Neural cell (in vitro differentiated cells): Measurements from ENCODE around the gene ARSI. TPM values are rescaled to one million over a fixed set of nuclear protein-coding genes. Genes with fewer than 3 reads are reported as not detected.

Source experiments
- H2AFZ ChIP-seq: fragments of 200-600, 300-800 bp; sonication (generic), shearing (Covaris generic); 2 replicates; pipeline ENCODE4 v1.6.0; 2014; ENCODE audit warnings: low read depth, mild to moderate bottlenecking, antibody characterized with exemption, low read length, moderate library complexity
- H3F3A ChIP-seq: fragments of 200-600 bp; shearing (Covaris generic); 2 replicates; pipeline ENCODE4 v1.6.1; 2016; ENCODE audit warnings: mild to moderate bottlenecking, moderate library complexity, mixed read lengths, antibody characterized with exemption, low read length; ENCODE audit not compliant: insufficient read depth, poor library complexity, severe bottlenecking
- H3K27ac ChIP-seq: fragments of 200-600, 300-800 bp; sonication (generic), shearing (Covaris generic); 2 replicates; pipeline ENCODE4 v1.5.1; 2014; ENCODE audit warnings: mild to moderate bottlenecking, low read length, moderate library complexity
- H3K27me3 ChIP-seq: fragments of 300-800, 200-600 bp; sonication (generic), shearing (Covaris generic); 2 replicates; pipeline ENCODE4 v1.6.0; 2014; ENCODE audit warnings: mild to moderate bottlenecking, low read depth, low read length, moderate library complexity; ENCODE audit not compliant: insufficient read depth
- H3K36me3 ChIP-seq: fragments of 300-800, 200-600 bp; sonication (generic), shearing (Covaris generic); 2 replicates; pipeline ENCODE4 v1.5.1; 2014; ENCODE audit warnings: mild to moderate bottlenecking, antibody characterized with exemption, low read length, moderate library complexity; ENCODE audit not compliant: insufficient read depth
- H3K4me2 ChIP-seq: fragments of 300-800, 200-600 bp; sonication (generic), shearing (Covaris generic); 2 replicates; pipeline ENCODE4 v1.6.0; 2014; ENCODE audit warnings: mild to moderate bottlenecking, low read length
- H3K4me3 ChIP-seq: fragments of 300-800, 200-600 bp; sonication (generic), shearing (Covaris generic); 2 replicates; pipeline ENCODE4 v1.5.1; 2014; ENCODE audit warnings: mild to moderate bottlenecking, low read length, moderate library complexity
- H3K79me2 ChIP-seq: fragments of 200-600 bp; shearing (Covaris generic); replicated peaks from 2 replicates; pipeline ENCODE4 v1.6.0; 2014; ENCODE audit warnings: mild to moderate bottlenecking, low read length, moderate library complexity; ENCODE audit not compliant: insufficient read depth
- H3K9ac ChIP-seq: fragments of 300-800, 200-600 bp; sonication (generic), shearing (Covaris generic); 2 replicates; pipeline ENCODE4 v1.6.1; 2016; ENCODE audit warnings: mild to moderate bottlenecking, low read length, mixed read lengths
- H3K9me2 ChIP-seq: fragments of 200-600 bp; shearing (Covaris generic); 2 replicates; pipeline ENCODE4 v1.6.1; 2016; ENCODE audit warnings: mild to moderate bottlenecking, low read length, mixed read lengths; ENCODE audit not compliant: insufficient read depth
- H3K9me3 ChIP-seq: fragments of 200-600, 300-800 bp; sonication (generic), shearing (Covaris generic); 2 replicates; pipeline ENCODE4 v1.6.1; 2016; ENCODE audit warnings: mild to moderate bottlenecking, mixed run types, low read length, moderate library complexity, mixed read lengths
- H4K20me1 ChIP-seq: fragments of 200-600 bp; shearing (Covaris generic); 2 replicates; pipeline ENCODE4 v1.6.1; 2016; ENCODE audit warnings: mild to moderate bottlenecking, mixed run types; ENCODE audit not compliant: insufficient read depth
- EP300 ChIP-seq: fragments of 450-650 bp; conservative IDR thresholded peaks from 2 replicates; pipeline ENCODE4 v1.6.1; 2014; ENCODE audit warnings: antibody characterized with exemption, mild to moderate bottlenecking, moderate library complexity; ENCODE audit not compliant: poor library complexity, severe bottlenecking
- EZH2 ChIP-seq: fragments of 200-600, 300-800 bp; shearing (Covaris generic), sonication (generic); IDR thresholded peaks from 2 replicates; pipeline ENCODE4 v1.6.1; 2014; ENCODE audit warnings: antibody characterized with exemption, low read length, borderline replicate concordance, mild to moderate bottlenecking; ENCODE audit not compliant: insufficient read depth, poor library complexity, severe bottlenecking
- MXI1 ChIP-seq: fragments of 450-650 bp; conservative IDR thresholded peaks from 2 replicates; pipeline ENCODE4 v1.6.1; 2014; ENCODE audit warnings: antibody characterized with exemption, mild to moderate bottlenecking; ENCODE audit not compliant: poor library complexity, severe bottlenecking
- POLR2AphosphoS5 ChIP-seq: IDR thresholded peaks from 2 replicates; pipeline ENCODE4 v1.6.1; 2012
- RAD21 ChIP-seq: fragments of 450-650 bp; conservative IDR thresholded peaks from 2 replicates; pipeline ENCODE4 v1.6.1; 2014; ENCODE audit warnings: antibody characterized with exemption, mild to moderate bottlenecking, moderate library complexity
- SMC3 ChIP-seq: fragments of 450-650 bp; conservative IDR thresholded peaks from 2 replicates; pipeline ENCODE4 v1.6.1; 2014; ENCODE audit warnings: antibody characterized with exemption, mild to moderate bottlenecking, moderate library complexity; ENCODE audit not compliant: poor library complexity
- TAF1 ChIP-seq: IDR thresholded peaks from 2 replicates; pipeline ENCODE4 v1.6.1; 2012; ENCODE audit warnings: low read depth
- polyA plus RNA-seq: library from polyadenylated mRNA; depleted of rRNA; stranded (reverse); fragments of >200 nt; gene quantifications from 2 replicates; pipeline ENCODE4 v1.2.3, GENCODE V29; 2014
- TF ChIP-seq, protein P1 (sequence below): IDR thresholded peaks from 2 replicates; pipeline ENCODE4 v1.6.1; 2012; ENCODE audit warnings: borderline replicate concordance
- TF ChIP-seq, protein P2 (sequence below): fragments of 450-650 bp; IDR thresholded peaks from 2 replicates; pipeline ENCODE4 v1.5.1; 2014; ENCODE audit warnings: antibody characterized with exemption, mild to moderate bottlenecking, moderate library complexity; ENCODE audit not compliant: poor library complexity, severe bottlenecking

ARSI gene
- polyA plus RNA-seq, 1 donor from 2014 or later = not detected

DNA sequence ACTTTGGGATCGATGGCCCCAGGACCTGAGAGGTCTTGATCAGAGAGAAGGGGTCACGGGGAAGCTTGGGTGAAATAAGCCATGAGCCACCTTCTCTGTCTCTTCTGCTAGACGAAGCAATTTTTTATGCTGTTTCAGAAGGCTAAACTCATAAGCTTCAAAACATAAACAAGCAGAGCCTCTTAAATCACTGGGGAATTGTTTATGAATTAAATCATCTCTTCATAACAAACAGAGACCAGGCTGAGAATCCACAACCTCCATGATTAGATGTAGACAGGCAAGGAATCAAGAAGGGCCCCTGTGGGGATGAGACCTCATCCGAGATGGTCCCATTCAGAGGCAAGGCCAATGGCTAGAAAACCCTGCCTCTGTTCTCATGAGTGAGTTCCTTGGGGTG, 33.1 kb upstream of the ARSI start:
- no peak overlapping the region for H3K4me3 ChIP-seq
- no peaks in the 10 kb centered on the region for H3K9me3 ChIP-seq
- no peak overlapping the region for H3K27ac ChIP-seq
- H2AFZ ChIP-seq = no peak overlapping the region
- H4K20me1 ChIP-seq = no peaks in the 10 kb centered on the region
- H3K79me2 ChIP-seq = no peaks in the 10 kb centered on the region
- no peaks in the 10 kb centered on the region for H3F3A ChIP-seq
- H3K9ac ChIP-seq = no peak overlapping the region
- TF ChIP-seq, protein P1, sequence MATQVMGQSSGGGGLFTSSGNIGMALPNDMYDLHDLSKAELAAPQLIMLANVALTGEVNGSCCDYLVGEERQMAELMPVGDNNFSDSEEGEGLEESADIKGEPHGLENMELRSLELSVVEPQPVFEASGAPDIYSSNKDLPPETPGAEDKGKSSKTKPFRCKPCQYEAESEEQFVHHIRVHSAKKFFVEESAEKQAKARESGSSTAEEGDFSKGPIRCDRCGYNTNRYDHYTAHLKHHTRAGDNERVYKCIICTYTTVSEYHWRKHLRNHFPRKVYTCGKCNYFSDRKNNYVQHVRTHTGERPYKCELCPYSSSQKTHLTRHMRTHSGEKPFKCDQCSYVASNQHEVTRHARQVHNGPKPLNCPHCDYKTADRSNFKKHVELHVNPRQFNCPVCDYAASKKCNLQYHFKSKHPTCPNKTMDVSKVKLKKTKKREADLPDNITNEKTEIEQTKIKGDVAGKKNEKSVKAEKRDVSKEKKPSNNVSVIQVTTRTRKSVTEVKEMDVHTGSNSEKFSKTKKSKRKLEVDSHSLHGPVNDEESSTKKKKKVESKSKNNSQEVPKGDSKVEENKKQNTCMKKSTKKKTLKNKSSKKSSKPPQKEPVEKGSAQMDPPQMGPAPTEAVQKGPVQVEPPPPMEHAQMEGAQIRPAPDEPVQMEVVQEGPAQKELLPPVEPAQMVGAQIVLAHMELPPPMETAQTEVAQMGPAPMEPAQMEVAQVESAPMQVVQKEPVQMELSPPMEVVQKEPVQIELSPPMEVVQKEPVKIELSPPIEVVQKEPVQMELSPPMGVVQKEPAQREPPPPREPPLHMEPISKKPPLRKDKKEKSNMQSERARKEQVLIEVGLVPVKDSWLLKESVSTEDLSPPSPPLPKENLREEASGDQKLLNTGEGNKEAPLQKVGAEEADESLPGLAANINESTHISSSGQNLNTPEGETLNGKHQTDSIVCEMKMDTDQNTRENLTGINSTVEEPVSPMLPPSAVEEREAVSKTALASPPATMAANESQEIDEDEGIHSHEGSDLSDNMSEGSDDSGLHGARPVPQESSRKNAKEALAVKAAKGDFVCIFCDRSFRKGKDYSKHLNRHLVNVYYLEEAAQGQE = no peak
- TF ChIP-seq MXI1 (no peak), TAF1 (no peak), POLR2AphosphoS5 (no peak), EZH2 (no peak), SMC3 (no peak), EP300 (no peak), RAD21 (no peak)
- TF ChIP-seq, protein P2, sequence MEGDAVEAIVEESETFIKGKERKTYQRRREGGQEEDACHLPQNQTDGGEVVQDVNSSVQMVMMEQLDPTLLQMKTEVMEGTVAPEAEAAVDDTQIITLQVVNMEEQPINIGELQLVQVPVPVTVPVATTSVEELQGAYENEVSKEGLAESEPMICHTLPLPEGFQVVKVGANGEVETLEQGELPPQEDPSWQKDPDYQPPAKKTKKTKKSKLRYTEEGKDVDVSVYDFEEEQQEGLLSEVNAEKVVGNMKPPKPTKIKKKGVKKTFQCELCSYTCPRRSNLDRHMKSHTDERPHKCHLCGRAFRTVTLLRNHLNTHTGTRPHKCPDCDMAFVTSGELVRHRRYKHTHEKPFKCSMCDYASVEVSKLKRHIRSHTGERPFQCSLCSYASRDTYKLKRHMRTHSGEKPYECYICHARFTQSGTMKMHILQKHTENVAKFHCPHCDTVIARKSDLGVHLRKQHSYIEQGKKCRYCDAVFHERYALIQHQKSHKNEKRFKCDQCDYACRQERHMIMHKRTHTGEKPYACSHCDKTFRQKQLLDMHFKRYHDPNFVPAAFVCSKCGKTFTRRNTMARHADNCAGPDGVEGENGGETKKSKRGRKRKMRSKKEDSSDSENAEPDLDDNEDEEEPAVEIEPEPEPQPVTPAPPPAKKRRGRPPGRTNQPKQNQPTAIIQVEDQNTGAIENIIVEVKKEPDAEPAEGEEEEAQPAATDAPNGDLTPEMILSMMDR = no peak
- H3K4me2 ChIP-seq = no peak overlapping the region
- H3K9me2 ChIP-seq = no peaks in the 10 kb centered on the region
- no peaks in the 10 kb centered on the region for H3K36me3 ChIP-seq
- no peaks in the 10 kb centered on the region for H3K27me3 ChIP-seq

GRCh38 chr5:150333400-150333799, 30.7 kb upstream of the ARSI start:
- H3K9me3 ChIP-seq = no peaks in the 10 kb centered on the region
- no peaks in the 10 kb centered on the region for H3F3A ChIP-seq
- no peaks in the 10 kb centered on the region for H3K9me2 ChIP-seq

More at GRCh38 chr5:150333400-150333799, 30.7 kb upstream of the ARSI start:
- no peak overlapping the region for H3K27ac ChIP-seq
- H4K20me1 ChIP-seq = no peaks in the 10 kb centered on the region
- no peaks in the 10 kb centered on the region for H3K27me3 ChIP-seq
- H3K4me3 ChIP-seq = no peak overlapping the region
- H2AFZ ChIP-seq = no peak overlapping the region
- TF ChIP-seq MXI1 (no peak), SMC3 (no peak), EP300 (no peak), TAF1 (no peak), RAD21 (no peak), EZH2 (no peak)
- TF ChIP-seq, protein P1 = no peak
- TF ChIP-seq, protein P2 = no peak
- no peak overlapping the region for H3K9ac ChIP-seq
- H3K79me2 ChIP-seq = no peaks in the 10 kb centered on the region
- no peaks in the 10 kb centered on the region for H3K36me3 ChIP-seq
- no peak overlapping the region for H3K4me2 ChIP-seq
